KOPT-K1 (cell line): Measurements from ENCODE around the gene SRBD1.

Experiments
- H3K27ac ChIP-seq: fragments of 200-600 bp; sonication (generic); 2 replicates; pipeline ENCODE4 v1.5.1; 2016; ENCODE audit warnings: antibody characterized with exemption, mild to moderate bottlenecking, low read depth, low read length; ENCODE audit not compliant: poor library complexity, severe bottlenecking
- H3K36me3 ChIP-seq: fragments of 200-600 bp; sonication (generic); 2 replicates; pipeline ENCODE4 v1.5.1; 2017; ENCODE audit warnings: antibody characterized with exemption, mild to moderate bottlenecking, low read length, moderate library complexity; ENCODE audit not compliant: insufficient read depth
- H3K9me3 ChIP-seq: fragments of 200-600 bp; sonication (generic); 2 replicates; pipeline ENCODE4 v1.5.1; 2017; ENCODE audit warnings: antibody characterized with exemption, low read length, mild to moderate bottlenecking; ENCODE audit not compliant: insufficient read depth, poor library complexity, severe bottlenecking

Gene SRBD1

DNA sequence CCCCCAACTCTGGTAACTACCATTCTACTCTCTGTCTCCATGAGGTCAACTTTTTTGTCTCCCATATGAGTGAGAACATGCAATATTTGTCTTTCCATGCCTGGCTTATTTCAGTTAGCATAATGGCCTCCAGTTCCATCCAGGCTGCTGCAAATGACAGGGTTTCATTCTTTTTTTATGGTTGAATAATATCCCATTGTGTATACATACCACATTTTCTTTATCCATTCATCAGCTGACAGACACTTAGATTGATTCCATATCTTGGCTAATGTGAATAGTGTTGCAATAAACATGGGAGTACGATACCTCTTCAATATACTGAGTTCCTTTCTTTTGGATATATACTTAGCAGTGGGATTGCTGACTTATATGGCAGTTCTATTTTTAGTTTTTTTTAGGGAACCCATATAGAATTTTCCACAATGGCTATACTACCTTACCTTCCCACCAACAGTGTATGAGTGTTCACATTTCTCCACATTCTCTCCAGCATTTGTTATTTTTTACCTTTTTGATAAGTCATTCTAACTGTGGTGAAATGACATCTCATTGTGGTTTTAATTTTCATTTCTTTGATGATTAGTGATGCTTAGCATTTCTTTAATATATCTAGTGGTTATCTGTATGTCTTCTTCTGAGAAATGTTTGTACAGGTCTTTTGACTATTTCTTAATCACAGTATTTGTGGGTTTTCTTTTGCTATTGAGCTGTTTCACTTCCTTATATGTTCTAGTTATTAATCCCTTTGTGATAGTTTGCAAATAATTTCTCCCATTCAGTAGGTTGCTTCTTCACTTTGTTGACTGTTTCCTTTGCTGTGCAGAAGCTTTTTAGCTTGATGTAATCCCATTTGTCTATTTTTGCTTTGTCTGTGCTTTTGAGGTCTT, 112.2 kb downstream of the SRBD1 start:
- no peaks in the 10 kb centered on the region for H3K36me3 ChIP-seq
- H3K9me3 ChIP-seq = peaks cover 13% of the 10 kb centered on the region
- H3K27ac ChIP-seq = no peak overlapping the region

DNA sequence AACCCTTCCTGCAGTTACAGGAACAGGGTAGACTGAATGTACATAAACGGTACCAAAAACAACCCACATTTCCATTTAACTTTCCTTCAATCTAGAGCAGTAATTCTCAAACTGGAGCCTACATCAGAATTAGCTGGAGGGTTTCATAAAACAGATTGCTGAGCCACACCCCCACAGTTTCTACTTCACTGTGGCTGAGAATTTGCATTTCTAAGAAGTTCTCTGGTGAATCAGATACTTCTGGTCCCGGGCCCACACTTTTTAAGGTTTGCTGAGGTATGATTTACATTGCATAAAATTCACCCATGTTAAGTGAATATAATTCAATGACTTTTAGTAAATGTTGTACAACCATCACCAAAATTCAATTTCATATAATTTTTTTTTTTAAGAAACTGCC, 113.7 kb downstream of the SRBD1 start:
- Histone ChIP-seq H3K36me3 (peaks cover 8% of the 10 kb centered on the region), H3K27ac (no peak overlapping the region), H3K9me3 (peaks cover 13% of the 10 kb centered on the region)

DNA sequence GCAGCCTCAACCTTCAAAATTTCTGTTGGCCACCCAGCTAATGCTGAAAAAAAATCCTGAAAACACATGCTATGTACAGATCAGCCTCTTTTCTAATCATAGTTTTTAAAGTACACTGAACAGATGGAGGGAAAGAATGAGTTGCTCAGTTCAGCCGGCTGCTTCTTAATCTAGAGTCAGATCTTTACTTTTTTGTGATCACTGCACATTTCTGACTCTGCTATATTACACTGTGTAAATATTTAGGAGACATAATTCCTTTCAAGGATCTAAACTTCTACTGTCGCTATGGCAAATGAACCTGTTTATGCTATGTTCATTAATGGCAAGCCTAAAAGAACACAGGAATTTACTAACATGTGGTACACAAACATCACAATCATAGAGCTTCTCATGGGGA, 114.2 kb downstream of the SRBD1 start:
- Histone ChIP-seq H3K27ac (no peak overlapping the region), H3K9me3 (peaks cover 13% of the 10 kb centered on the region), H3K36me3 (peaks cover 8% of the 10 kb centered on the region)

DNA sequence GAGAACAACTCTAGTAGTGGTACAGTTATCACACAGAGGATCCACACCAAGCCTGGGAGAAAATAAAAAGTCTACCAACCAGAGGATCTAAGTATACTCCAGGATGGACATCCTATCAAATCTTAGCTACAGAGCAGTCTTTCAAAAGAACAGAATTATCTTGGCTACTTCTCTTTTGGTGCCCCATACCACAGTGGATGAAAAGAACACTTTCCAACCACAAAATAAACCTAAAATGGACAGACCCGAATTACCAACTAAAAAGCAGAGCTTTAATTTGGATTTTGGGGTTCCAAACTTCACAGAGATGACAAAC, 116.1 kb downstream of the SRBD1 start:
- no peaks in the 10 kb centered on the region for H3K9me3 ChIP-seq
- peaks cover 8% of the 10 kb centered on the region for H3K36me3 ChIP-seq
- H3K27ac ChIP-seq = no peak overlapping the region

DNA sequence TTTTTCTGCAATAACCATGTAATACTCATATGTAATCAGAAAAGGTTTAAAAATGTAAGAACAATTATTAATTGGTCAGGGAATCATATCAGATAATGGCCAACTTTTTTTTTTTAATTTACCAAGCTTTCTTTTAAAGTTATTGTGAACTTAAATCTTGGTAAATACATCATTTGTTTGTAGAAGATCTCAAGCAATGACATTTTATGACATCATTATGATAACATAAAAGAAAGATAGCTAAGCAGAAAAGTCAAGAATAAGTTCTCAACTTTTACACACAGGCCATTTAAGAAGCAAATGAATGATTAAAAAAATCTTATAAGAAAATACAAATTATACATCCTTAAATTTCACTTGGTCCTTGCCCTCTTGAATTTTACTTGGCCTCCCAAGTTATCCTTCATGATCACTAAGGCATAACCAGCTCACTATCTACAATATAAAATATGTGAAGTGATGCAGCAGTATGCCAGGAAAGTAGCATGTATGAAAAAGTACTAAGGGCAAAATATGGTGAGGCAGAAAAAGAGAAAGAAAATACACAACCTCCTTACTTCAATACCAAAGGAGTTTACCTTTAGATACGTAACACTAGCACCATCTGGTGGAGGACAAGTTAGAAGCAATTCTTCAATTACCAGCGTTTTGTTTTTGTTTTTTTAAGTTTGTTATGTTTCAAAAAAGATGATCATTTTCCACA, 116.6 kb downstream of the SRBD1 start:
- Histone ChIP-seq H3K9me3 (no peaks in the 10 kb centered on the region), H3K36me3 (peaks cover 8% of the 10 kb centered on the region), H3K27ac (no peak overlapping the region)

DNA sequence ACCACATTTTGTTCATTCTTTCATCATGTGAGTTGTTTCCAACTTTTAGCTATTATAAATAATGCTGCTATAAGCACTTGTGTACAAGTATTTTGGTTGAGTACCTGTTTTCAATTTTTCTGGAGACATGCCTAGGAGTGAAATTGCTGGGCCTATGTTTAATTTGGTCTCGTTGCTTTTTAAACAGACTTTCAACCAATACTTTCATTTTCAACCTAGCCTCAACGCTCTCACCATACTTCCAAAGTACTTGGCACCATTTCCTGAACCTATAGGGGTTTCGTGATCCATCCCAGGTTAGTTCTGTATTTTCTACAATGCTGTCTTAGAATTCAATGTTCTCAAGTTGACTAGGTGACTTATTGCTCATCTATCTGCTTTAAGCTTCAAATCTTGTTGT, 126.1 kb downstream of the SRBD1 start:
- Histone ChIP-seq H3K36me3 (peaks cover 17% of the 10 kb centered on the region), H3K27ac (no peak overlapping the region), H3K9me3 (no peaks in the 10 kb centered on the region)

DNA sequence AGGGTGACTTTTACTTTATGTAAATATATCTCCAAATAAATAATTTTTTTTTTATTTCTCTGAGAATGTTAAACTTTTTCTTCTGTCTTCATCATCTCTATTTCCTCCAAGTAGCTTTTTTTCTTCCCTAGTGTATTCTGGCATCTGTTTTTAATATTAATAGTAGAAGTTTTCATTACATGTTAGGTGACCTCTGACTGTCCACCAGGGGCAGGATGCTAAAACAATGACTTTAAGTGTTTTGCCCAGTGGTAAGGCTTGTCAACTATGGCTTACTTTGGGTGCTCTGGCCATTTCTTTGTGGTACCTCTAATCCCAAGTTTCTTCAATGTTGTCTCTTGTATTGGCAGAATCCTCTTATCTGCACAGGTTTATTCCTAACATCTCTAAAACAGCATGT, 127.1 kb downstream of the SRBD1 start:
- no peak overlapping the region for H3K27ac ChIP-seq

DNA sequence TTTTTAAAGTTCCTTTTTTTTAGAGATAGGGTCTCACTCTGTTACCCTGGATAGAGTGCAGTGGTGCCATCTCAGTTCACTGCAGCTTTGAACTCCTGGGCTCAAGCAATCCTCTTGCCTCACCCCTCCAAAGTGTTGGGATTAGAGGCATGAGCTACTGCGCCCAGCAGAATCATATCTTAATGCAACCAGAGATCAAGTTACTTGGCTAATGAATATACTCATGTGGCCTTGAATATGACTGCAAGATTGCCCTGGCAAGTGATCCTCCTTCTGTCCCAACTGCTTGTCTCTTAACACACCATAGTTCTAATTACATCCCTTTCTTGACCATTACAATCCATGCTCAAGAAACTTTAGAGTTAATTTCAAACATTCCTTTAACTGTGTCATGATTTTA, 133.5 kb downstream of the SRBD1 start:
- Histone ChIP-seq H3K9me3 (no peaks in the 10 kb centered on the region), H3K27ac (no peak overlapping the region)

More for the DNA sequence above, 127.1 kb downstream of the SRBD1 start:
- Histone ChIP-seq H3K36me3 (peaks cover 18% of the 10 kb centered on the region), H3K9me3 (no peaks in the 10 kb centered on the region)

DNA sequence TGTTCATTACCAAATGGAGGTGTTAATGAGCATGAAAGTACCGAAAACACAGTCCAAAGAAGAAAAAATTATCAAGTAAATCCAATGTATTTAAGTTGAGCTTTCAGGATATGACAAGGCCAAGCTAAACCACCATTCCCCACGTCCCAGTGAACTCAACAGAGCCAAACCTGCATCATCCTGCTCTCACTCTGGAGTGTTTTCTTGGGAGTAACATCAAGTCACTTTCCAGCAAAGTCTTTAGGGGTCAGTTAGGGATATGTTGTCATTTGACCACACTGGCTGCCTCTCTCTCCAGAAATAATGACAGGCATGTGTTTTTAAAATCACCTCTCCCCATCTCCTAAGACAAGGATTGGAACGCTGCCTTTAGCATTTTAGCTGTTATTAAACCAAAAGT, 140.5 kb downstream of the SRBD1 start:
- H3K27ac ChIP-seq = no peak overlapping the region
- peaks cover 14% of the 10 kb centered on the region for H3K36me3 ChIP-seq
- H3K9me3 ChIP-seq = no peaks in the 10 kb centered on the region

More for the DNA sequence above, 133.5 kb downstream of the SRBD1 start:
- peaks cover 35% of the 10 kb centered on the region for H3K36me3 ChIP-seq

DNA sequence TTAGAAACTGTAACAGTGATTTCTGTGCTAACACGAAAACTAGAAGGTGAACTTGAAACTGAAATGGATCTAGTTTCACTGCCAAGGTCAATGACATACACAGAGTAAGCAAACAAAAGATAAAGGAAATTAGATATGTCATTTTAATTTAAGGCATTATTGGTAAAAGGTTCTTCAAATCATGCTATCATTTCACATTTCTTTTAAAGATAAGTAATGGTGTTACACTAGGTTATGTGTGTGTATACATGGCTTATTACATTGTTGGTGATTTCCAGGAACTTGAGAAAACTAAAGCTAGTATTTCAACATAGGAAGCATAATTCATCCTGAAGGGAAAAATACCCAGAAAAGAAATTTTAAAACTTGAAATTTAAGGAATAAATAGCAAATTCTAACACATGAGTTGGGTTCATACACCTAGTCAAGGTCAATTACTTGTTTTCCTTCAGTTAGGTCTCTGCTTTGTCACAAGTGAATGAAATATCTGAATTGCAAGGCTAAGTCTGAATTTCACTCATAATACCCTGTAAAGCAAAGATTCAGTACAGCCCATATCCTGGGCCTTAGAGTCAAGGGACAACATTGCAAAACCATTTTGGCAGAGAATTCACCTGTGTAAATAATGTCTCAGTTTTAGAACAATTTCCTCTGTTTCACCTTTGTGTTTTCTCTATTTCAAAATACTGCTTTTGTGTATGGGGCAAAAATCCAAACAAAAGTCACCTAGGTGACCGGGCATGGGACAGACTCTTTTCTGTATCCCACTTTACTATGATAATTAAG, 141.6 kb downstream of the SRBD1 start:
- Histone ChIP-seq H3K27ac (no peak overlapping the region), H3K9me3 (no peaks in the 10 kb centered on the region), H3K36me3 (peaks cover 5% of the 10 kb centered on the region)

DNA sequence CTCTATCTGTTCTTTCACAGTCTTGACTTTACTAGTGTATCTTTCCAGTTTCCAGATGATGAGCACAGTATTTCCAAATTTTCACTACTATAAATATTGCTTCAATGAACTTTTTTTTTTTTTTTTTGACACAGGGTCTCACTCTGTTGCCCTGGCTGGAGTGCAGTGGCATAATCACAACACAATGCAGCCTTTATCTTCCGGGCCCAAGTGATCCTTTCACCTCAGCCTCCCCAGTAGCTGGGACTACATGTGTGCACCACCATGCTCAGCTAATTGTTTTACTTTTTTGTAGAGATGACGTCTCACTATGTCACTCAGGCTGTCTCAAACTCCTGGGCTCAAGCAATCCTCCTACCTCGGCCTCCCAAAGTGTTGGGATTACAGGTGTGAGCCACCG, 142.8 kb downstream of the SRBD1 start:
- Histone ChIP-seq H3K9me3 (no peaks in the 10 kb centered on the region), H3K36me3 (no peaks in the 10 kb centered on the region), H3K27ac (no peak overlapping the region)

DNA sequence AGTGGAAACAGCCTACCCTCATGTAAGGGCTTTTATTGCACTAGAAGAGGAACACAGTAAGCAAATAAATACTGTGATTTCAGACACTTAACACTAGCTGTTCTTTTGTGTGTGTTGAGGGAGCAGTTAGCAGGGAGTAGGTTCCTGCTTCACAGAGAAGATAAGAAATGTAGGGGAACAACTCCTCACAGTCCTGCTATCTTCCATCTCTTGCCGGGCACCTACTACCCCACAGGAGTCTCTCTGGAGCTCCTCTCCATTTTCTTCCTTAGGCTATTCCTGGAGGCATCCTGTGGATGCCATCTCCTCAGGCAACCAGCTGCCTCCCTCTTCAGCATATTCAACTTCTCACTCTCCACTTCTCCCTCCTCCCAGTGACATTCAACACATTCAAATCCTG, 145.0 kb downstream of the SRBD1 start:
- no peaks in the 10 kb centered on the region for H3K9me3 ChIP-seq
- peaks cover 6% of the 10 kb centered on the region; the same call in 1 of the 2 replicates for H3K36me3 ChIP-seq
- no peak overlapping the region for H3K27ac ChIP-seq

DNA sequence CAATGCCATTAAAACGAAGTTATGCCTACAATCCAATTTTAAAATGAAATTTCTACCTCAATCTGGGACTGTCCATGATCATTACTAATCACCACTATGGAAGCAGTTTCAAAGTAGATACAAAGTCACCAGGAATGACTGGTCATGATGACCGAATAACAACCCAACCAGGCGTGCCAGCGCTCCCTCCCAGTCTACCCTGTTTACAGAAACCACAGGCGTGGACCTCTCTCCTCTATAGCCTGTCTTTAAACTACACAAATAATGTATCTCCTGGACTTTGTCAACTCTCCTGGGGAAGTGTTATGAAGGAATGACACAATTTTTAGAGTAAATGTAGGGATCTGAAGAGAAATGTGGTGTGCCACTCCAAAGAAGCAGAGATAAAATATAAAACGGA, 150.2 kb downstream of the SRBD1 start:
- Histone ChIP-seq H3K27ac (no peak overlapping the region), H3K9me3 (no peaks in the 10 kb centered on the region), H3K36me3 (peaks cover 14% of the 10 kb centered on the region; the same call in 1 of the 2 replicates)

DNA sequence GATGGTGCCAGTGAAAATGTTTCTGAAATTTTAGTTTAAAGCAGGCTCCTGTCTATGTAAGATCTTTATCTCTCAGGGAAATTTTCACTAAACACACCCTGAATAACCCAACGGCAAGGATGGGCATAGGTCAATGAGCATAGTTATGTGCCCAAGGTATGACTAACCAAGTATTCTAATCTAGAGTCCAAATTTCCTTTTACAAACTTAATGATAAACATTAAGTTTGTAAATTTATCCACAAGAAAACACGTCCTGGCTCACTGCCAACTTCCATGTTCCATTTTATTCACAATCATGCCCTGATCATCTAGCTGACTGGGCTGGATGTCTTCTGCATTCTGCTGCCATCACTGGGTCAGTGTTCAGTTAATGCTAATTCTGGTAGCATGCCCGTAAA, 151.2 kb downstream of the SRBD1 start:
- Histone ChIP-seq H3K36me3 (peaks cover 14% of the 10 kb centered on the region; the same call in 1 of the 2 replicates), H3K9me3 (no peaks in the 10 kb centered on the region), H3K27ac (no peak overlapping the region)

DNA sequence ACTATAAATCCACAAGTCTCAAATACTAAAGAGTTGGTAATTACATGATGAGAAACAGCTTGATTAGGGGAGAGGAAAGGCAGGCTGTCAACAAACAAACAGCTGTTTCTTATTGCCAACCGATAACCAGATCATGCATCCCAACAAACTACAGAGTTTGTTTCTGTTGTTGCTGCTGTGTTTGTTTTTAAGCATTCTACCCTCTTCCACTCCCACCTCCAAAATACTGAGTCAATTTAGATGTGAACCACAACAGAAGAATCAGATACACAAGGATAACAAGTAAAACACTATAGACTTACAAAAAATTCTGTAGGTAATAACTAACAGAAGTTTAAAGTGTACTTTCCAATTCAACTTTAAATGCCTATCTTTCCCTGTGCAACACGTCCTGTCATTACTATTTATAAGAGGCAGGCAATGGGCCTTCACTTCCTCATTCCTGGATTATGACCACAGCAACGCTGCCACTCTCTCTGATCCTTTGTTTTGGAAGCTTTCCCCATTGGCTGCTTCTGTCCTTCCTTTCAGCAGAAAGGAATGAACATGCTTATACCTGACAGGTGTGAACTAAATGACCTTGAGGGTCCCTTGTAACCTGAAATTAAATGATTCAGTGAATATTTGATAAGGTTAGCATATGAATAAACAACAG, 152.0 kb downstream of the SRBD1 start:
- no peaks in the 10 kb centered on the region for H3K9me3 ChIP-seq
- no peak overlapping the region for H3K27ac ChIP-seq
- H3K36me3 ChIP-seq = peaks cover 14% of the 10 kb centered on the region; the same call in 1 of the 2 replicates
